GM19395 (cell line): ENCODE data around the gene ANKS3.
"Not testable (repeated sequence)": the region's sequence is repeated elsewhere in the genome, so short reads cannot be mapped to it uniquely, and the experiment has no call there.

ENCODE experiments used
- ATAC-seq: cut with Tn5 transposase; IDR thresholded peaks from one replicate; pipeline ENCODE4 v1.9.1; 2021; ENCODE audit warnings: mild to moderate bottlenecking, moderate library complexity; ENCODE audit not compliant: unreplicated experiment

The ANKS3 gene

GRCh38 chr16:4755687-4756086 lies 21.6 kb upstream of the ANKS3 start:
- no peak for ATAC-seq

DNA sequence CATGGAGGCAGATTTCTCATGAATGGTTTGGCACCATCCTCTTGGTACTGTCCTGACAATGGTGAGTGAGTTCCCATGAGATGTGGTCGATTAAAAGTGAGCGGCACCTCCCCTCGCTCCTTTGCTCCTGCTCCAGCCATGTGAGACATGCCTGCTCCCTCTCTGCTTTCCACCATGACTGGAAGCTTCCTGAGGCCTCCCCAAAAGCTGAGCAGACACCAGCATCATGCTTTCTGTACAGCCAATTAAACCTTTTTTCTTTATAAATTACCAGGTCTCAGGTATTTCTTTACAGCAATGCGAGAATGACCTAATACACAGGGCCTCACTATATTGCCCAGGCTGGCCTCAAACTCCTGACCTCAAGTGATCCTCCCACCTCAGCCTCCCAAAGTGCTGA lies 20.8 kb upstream of the ANKS3 start:
- ATAC-seq: no peak

DNA sequence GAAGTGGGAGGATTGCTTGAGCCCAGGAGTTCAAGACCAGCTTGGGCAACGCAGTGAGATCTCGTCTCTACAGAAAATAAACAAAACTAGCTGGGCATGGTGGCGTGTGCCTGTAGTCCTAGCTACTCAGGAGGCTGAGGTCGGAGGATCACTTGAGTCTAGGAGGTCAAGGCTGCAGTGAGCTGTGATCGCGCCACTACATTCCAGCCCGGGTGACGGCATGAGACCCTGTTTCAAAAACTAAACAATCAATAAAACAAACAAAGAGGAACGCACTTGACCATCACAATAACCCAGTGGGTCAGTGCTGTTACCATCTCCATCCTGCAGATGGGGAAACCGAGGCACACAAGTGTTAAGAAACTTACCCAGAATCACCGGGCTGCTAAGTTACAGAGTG lies 19.2 kb upstream of the ANKS3 start:
- ATAC-seq: no peak

GRCh38 chr16:4752351-4753100 lies 18.5 kb upstream of the ANKS3 start:
- no peak for ATAC-seq

DNA sequence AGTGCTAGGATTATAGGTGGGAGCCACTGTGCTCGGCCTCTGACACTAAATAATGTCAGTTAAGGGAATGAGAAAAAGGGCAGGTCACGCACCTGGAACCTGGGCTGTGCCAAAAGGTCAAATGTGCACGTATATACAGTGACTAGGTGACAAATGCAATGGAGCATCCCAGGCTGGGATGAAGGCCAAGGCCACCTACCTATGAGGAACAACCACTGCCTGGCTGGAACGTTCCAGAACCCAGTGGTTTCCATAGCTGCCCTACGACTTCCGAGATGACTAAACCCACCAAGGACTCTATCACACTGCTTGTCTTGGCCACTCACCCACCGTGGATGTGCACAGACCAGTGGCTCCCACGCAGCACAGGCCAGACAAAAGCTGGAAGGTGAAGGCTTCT lies 16.8 kb upstream of the ANKS3 start:
- ATAC-seq: no peak

DNA sequence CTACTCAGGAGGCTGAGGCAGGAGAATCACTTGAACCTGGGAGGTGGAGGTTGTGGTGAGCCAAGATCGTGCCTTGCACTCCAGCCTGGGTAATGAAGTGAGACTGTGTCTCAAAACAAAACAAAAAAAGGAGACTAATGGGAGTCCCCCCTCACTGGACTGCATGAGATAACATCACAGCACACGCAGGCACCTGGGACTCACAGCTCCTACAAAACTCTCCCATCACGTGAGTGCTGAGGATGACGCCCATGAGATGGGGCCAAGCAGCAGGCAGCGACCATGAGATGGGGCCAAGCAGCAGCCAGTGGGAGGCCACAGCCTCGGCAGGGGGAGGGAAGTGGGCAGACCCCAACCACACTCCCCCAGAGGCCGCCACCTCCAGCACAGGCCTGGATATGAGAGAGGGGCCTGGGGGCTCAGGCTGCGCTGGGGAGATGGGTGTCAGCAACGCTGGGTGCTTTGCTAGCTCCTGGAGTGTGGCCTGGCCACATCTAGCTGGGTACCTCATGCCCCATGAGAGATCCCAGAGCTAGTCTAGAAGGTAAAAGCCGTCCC lies 15.7 kb upstream of the ANKS3 start:
- ATAC-seq: peak; percentile 43

DNA sequence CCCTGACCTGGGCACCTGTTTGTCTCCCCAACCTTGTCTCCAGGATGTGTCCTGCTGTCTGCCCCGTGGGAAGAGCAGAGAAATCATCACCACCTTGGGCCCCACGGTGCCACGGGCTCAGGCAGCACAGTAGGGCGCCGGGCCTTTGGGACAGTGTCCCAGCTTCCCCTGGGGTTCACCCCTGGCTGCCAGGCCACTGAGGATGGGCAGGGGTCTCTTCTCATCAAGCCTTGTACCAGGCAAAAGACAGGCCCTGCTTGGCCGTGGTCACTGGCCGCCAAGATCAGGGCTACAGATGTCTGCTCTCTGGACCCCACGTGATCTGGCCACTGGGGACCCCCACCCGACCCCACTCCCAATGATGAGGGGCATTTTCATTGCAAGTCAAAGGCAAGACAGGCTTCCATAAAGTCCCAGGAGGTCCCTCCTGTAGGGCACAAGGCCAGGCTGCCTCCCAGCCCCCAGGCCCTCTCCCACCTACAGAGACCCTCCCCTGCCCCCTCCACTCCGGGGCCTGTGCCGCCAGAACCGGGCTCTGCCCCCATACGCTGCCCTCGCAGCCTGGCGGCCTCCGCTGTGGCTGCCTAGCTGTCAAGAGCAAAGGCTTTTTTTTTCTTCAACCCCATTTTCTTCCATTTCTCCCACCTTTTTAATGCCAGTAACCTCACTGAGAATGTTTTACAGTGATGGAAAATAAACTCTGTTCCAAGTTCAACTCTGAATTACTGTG lies 14.8 kb upstream of the ANKS3 start:
- ATAC-seq: no peak

DNA sequence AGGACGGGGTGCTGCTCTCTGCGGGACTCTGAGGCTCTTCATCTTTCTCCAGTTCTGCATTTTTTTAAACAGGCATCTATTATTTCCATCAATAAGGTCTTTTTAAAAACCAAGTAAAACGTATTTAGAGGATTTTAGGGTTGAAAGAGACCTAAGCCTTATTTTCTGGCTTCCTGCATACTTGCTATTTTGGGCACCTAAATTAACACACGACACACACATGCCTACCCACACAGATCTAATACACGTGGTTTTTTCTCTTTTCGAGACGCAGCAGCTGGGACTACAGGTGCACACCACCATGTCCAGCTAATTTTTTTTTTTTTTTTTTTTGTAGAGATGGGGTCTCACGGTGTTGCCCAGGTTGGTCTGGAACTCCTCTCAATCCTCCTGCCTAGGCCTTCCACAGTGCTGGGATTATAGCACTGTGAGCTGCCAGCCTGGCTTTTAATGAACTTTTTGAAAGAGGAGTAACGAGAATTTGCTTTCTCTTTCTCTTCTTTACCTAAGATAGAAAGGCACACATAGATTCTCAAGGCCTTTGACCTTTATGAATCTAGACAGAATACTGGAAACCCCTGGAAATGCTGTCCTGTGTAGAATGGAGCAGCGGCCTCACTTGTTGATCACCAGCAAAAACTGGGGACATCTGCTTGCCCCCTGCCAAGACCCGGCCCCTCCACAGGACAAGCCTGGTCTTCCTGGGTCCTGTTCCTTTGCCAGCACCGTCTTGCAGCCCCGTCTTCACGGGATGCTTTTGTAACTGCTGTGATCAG lies 14.0 kb upstream of the ANKS3 start:
- no peak for ATAC-seq

DNA sequence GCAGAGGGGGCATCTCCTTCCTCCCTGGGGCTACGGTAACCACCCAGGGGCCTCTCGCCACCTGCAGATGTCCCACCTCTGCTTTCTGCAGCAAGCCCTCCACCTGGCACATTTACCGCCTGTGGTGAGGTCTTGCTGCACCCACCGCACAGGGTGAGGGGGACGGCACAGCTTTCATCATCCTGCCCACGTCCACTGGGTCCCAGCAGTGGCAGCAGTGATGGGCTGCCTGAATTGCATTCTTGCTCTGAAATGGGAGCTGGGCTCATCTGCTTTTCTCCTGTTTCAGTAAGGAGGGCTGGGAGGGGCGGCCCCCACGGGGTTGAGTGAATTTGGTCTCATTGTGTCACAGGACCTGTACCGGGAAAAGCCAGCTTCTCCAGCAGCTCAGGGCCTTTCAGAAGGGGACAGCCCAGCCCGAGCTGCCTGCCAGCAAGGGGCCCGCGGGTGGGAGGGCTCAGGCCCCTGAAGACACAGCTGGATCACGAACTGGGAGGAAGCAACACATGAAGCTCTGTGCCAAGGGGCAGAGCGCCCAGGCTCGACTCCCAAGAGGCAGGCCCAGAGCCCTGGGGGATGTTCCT lies 13.0 kb upstream of the ANKS3 start:
- no peak for ATAC-seq

DNA sequence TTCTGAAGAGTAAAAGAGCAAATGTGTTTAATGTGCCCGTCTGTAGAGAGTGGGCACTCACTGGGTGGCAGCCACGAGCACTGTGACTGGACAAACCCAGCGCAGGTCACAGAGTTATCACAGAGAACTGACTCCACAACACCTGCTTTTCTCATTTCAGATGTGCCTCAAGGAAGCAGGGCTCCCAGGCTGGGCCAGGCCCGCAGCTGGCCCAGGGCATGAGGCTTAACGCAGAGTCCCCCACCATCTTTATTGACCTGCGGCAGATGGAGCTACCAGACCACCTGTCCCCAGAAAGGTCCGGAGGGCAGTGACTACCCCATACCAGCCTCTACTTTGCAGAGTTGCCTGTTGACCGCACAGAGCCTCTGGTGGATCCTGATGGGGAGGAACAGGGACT lies 12.1 kb upstream of the ANKS3 start:
- ATAC-seq: no peak

- ATAC-seq: no peak
Observed at GRCh38 chr16:4745274-4745569, 11.2 kb upstream of the ANKS3 start.

GRCh38 chr16:4744555-4745273 lies 10.6 kb upstream of the ANKS3 start:
- no peak for ATAC-seq

DNA sequence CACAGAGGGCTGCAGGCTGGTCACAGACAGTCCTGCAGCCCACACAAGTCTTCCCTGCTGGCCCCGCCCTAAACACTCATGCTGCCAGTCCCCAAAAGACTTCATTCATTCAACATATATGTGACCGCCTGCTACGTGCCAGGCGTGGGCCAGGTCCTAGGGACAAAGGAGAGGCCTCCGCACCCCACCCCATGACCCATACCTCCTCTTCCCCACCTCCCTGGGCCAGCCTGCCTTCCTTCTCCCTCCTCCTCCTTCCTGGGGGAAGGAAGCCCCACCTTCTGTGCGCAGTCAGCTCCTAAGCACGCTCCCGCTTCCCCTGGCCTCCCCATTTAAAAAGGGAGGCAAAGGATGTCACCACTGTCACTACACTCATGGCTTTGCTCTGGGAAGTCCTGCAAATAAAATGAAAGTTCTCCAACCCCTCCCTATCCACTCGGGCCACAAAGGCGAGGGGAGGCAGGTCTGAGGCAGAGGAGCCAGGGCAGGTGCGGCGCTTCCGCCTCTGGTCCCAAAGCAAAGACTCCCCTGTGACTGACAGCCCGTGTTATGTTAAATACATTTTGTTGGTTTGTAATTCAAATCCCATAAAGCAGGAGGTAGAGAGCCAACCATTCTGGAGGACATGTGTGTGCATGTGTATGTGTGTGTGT lies 9.3 kb upstream of the ANKS3 start:
- ATAC-seq: no peak

GRCh38 chr16:4738370-4738769 lies 4.3 kb upstream of the ANKS3 start:
- ATAC-seq: not testable (repeated sequence)

DNA sequence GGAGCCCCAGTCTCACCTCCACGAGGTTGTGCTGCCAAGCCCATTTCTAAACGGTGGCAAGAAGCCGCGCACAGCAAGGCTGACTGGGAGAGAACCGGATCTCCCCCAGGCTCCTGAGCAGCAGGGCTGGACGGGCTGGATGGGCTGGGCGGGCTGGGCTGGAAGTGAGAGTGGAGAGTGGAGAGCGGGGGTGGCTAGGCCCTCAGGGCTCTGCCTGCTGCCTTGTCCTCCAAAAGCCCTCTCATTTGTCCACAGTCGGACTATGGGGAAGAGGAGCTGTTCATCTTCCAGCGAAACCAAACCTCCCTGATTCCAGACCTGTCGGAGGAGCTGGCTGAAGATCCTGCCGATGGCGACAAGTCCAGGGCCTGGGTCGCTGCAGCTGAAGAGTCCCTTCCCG lies 3.5 kb upstream of the ANKS3 start:
- no peak for ATAC-seq

GRCh38 chr16:4736546-4736945 lies 2.5 kb upstream of the ANKS3 start:
- ATAC-seq: no peak

DNA sequence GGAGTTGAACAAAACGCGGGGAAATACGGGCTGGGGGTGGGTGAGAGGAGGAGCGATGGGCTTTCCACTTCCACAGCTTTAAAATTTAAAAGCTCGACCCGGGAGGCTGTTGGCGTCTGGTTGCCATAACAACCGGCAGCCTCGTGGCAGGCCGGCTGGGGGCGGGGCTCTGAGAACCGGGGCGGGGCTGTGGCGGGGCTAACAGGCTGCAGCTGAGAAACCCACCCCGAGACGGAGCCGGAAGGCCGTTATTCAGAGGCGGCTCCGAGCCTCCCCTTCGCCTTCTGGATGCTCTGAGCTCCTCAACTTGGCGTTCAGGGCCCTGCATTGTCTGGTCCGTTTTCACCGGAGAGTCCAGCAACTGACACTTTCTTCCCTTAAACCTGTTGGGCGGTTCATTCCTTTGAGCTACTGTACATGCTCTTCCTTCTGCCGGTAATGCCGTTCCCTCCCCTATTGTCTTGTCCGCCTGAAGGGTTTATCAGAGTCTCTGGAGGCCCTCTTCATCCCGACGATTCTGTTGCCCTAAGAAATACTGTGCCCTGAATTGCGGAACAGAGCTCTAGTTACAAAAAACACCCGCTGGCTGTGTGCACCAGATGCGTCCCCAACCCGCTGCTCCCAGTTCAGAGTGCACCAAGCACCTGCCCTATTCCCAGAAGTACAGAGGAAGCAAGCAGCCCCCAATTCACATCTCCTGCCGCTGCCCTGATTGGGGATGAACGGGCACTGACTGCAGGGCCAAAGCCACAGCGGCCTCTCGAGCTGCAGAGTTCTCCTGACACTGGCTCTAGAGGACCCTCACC lies 862 bp upstream of the ANKS3 start:
- ATAC-seq: peak; percentile 63

DNA sequence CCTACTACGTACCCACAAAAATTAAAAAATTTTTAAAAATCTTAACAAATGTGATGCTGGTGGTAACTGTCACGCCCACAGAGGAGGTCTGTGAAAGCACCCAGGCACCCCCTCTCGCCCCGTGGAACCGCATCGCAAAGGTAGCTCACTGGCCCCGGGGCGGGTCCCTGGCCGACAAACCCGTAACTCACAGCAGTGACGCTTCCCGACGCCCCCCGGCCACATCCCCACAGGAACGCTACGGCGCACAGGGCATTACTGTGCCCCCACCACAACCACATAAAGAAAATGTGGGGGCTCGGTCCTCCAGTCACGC lies 366 bp downstream of the ANKS3 start:
- ATAC-seq: peak; percentile 12

DNA sequence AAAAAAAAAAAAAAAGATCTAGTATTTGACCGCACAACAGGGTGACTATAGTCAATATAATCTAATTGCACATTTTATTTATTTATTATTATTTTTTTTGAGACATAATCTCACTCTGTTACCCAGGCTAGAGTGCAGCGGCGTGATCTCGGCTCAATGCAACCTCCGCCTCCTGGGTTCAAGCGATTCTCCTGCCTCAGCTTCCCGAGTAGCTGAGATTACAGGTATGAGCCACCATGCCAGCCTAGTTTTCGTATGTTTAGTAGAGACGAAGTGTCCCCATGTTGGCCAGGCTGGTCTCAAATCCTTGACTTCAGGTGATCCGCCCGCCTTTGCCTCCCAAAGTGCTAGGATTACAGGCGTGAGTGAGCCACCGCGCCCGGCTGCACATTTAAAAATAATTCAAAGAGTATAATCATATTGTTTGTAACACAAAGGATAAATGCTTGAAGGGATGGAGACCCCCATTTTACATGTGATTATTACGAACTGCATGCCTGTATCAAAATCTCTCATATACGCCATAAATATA lies 794 bp downstream of the ANKS3 start:
- no peak for ATAC-seq
